ENCODE results near the gene TOP3B. TPM values are rescaled to one million over a fixed set of nuclear protein-coding genes. Genes with fewer than 3 reads are reported as not detected.

Gene TOP3B
- total RNA-seq, 4 donors from 2014 or later = 44.9 to 94.6 (median 65.4) TPM

- Histone ChIP-seq H3K36me3 (no peaks in the 10 kb centered on the region), H3K9me3 (no peaks in the 10 kb centered on the region), H3K27me3 (no peaks in the 10 kb centered on the region), H3K4me3 (no peak overlapping the region), H3K4me1 (no peaks in the 10 kb centered on the region), H3K27ac (no peak overlapping the region)
- in situ Hi-C loops (cut with MboI; ENCODE audit: low pct_ligation_motif_present in 1 of 4, low pct_unique_long_range_greater_than_20kb in 1 of 4, low sequenced_read_pairs in 3 of 4) = no loop called here
- intact Hi-C loops (cut with DNase I; ENCODE audit: low total_unique reads) = no loop called here
- WGBS, 2 donors (ENCODE audit: low coverage in 1 of 2) = 88 to 100% methylated on average over 3 to 4 of the region's 4 CpGs
- TF ChIP-seq POLR2A (IDR thresholded peaks at IDR 0.05) = no peak
- DNase-seq = no peak
These were observed 41.1 kb upstream of the TOP3B start for GRCh38 chr22:22023581-22024137.

GRCh38 chr22:22022947-22023534 is 40.5 kb upstream of the TOP3B start:
- in situ Hi-C loops (cut with MboI; ENCODE audit: low pct_ligation_motif_present in 1 of 4, low pct_unique_long_range_greater_than_20kb in 1 of 4, low sequenced_read_pairs in 3 of 4) = no loop called here
- 66 to 73% methylated on average over 6 of the region's 6 CpGs for WGBS, 2 donors (ENCODE audit: low coverage in 1 of 2)
- Histone ChIP-seq H3K36me3 (no peaks in the 10 kb centered on the region), H3K27ac (no peak overlapping the region), H3K9me3 (no peaks in the 10 kb centered on the region), H3K27me3 (no peaks in the 10 kb centered on the region), H3K4me1 (no peaks in the 10 kb centered on the region), H3K4me3 (no peak overlapping the region)
- TF ChIP-seq CTCF (IDR thresholded peaks at IDR 0.05) = no peak
- TF ChIP-seq POLR2AphosphoS5 (IDR thresholded peaks at IDR 0.05) = no peak
- no peak for TF ChIP-seq POLR2A (IDR thresholded peaks at IDR 0.05)
- TF ChIP-seq EP300 (IDR thresholded peaks at IDR 0.05; ENCODE audit: low read depth) = no peak
- intact Hi-C loops (cut with DNase I; ENCODE audit: low total_unique reads) = no loop called here
- DNase-seq = no peak

GRCh38 chr22:22022255-22022840 is 39.8 kb upstream of the TOP3B start:
- Histone ChIP-seq H3K4me3 (no peak overlapping the region), H3K27ac (no peak overlapping the region), H3K27me3 (no peaks in the 10 kb centered on the region), H3K9me3 (no peaks in the 10 kb centered on the region), H3K4me1 (no peaks in the 10 kb centered on the region), H3K36me3 (no peaks in the 10 kb centered on the region)
- no peak for DNase-seq
- WGBS, 2 donors (ENCODE audit: low coverage in 1 of 2) = 52% methylated on average over 5 of the region's 5 CpGs; no CpG with 5 or more reads in 1 of the 2 donors
- no peak for TF ChIP-seq EP300 (IDR thresholded peaks at IDR 0.05; ENCODE audit: low read depth)
- no peak for TF ChIP-seq POLR2A (IDR thresholded peaks at IDR 0.05)
- no peak for TF ChIP-seq POLR2AphosphoS5 (IDR thresholded peaks at IDR 0.05)
- no peak for TF ChIP-seq CTCF (IDR thresholded peaks at IDR 0.05)
- in situ Hi-C loops (cut with MboI; ENCODE audit: low pct_ligation_motif_present in 1 of 4, low pct_unique_long_range_greater_than_20kb in 1 of 4, low sequenced_read_pairs in 3 of 4) (no loop called here), intact Hi-C loops (cut with DNase I; ENCODE audit: low total_unique reads) (no loop called here)

GRCh38 chr22:22021162-22021750 is 38.7 kb upstream of the TOP3B start:
- H3K36me3 ChIP-seq = no peaks in the 10 kb centered on the region
- no peaks in the 10 kb centered on the region for H3K9me3 ChIP-seq
- no peak for TF ChIP-seq POLR2AphosphoS5 (IDR thresholded peaks at IDR 0.05)
- no peak for TF ChIP-seq CTCF (IDR thresholded peaks at IDR 0.05)
- TF ChIP-seq EP300 (IDR thresholded peaks at IDR 0.05; ENCODE audit: low read depth) = no peak
- no peak for TF ChIP-seq POLR2A (IDR thresholded peaks at IDR 0.05)
- intact Hi-C loops (cut with DNase I; ENCODE audit: low total_unique reads) = no loop called here
- in situ Hi-C loops (cut with MboI; ENCODE audit: low pct_ligation_motif_present in 1 of 4, low pct_unique_long_range_greater_than_20kb in 1 of 4, low sequenced_read_pairs in 3 of 4) = no loop called here
- H3K27me3 ChIP-seq = no peaks in the 10 kb centered on the region
- H3K27ac ChIP-seq = no peak overlapping the region
- H3K4me1 ChIP-seq = no peaks in the 10 kb centered on the region
- no peak for DNase-seq
- 45 to 60% methylated on average over 1 of the region's 1 CpG for WGBS, 2 donors (ENCODE audit: low coverage in 1 of 2)
- H3K4me3 ChIP-seq = no peak overlapping the region

Measured in transverse colon (tissue), 4 donors.